DND-41 (cell line): Measurements from ENCODE around the gene COPS9.

Source experiments
- ATAC-seq: fragments of 200-7000 bp; cut with Tn5 transposase; 3 replicates; pipeline ENCODE4 v1.9.1; 2021; ENCODE audit warnings: low read depth; ENCODE audit not compliant: insufficient read depth
- DNase-seq: peaks from one replicate; pipeline ENCODE4 v3.0.0-alpha.2; 2020
- H2AFZ ChIP-seq: 2 replicates; pipeline ENCODE4 v1.6.0; 2012; ENCODE audit warnings: low read depth, low read length
- H3K27ac ChIP-seq: 2 replicates; pipeline ENCODE4 v1.5.1; 2012; ENCODE audit warnings: low read length, inconsistent platforms
- H3K27me3 ChIP-seq: fragments of 200-600 bp; sonication (generic); 2 replicates; pipeline ENCODE4 v1.6.0; 2012; ENCODE audit warnings: low read length, mild to moderate bottlenecking, inconsistent platforms; ENCODE audit not compliant: insufficient read depth, poor library complexity
- H3K36me3 ChIP-seq: 2 replicates; pipeline ENCODE4 v1.5.1; 2012; ENCODE audit warnings: low read length, inconsistent platforms; ENCODE audit not compliant: insufficient read depth
- H3K4me1 ChIP-seq: 2 replicates; pipeline ENCODE4 v1.5.1; 2012; ENCODE audit warnings: mild to moderate bottlenecking, low read length; ENCODE audit not compliant: insufficient read depth
- H3K4me2 ChIP-seq: 2 replicates; pipeline ENCODE4 v1.6.0; 2012; ENCODE audit warnings: mild to moderate bottlenecking, moderate library complexity, low read length, inconsistent platforms; ENCODE audit not compliant: insufficient read depth
- H3K4me3 ChIP-seq, 2 experiments: fragments of 200-600 bp in 1 of 2; shearing (Covaris generic) in 1 of 2; 2 replicates each; pipeline ENCODE4 v1.5.1; 2012 to 2016; ENCODE audit warnings: inconsistent platforms in 2 of 2, low read length in 2 of 2, mild to moderate bottlenecking in 2 of 2, low read depth in 1 of 2, moderate library complexity in 1 of 2
- H3K79me2 ChIP-seq: 2 replicates; pipeline ENCODE4 v1.6.0; 2012; ENCODE audit warnings: low read length, inconsistent platforms; ENCODE audit not compliant: insufficient read depth
- H3K9ac ChIP-seq: 2 replicates; pipeline ENCODE4 v1.6.0; 2012; ENCODE audit warnings: low read depth, mild to moderate bottlenecking, inconsistent platforms, low read length, moderate library complexity
- H3K9me3 ChIP-seq: 2 replicates; pipeline ENCODE4 v1.5.1; 2012; ENCODE audit warnings: low read length, moderate library complexity, mild to moderate bottlenecking, inconsistent platforms; ENCODE audit not compliant: insufficient read depth, severe bottlenecking
- H4K20me1 ChIP-seq: 2 replicates; pipeline ENCODE4 v1.6.0; 2012; ENCODE audit warnings: low read length; ENCODE audit not compliant: insufficient read depth
- EZH2 ChIP-seq: IDR thresholded peaks from 3 replicates; pipeline ENCODE4 v1.6.1; 2012; ENCODE audit warnings: borderline replicate concordance, low read depth, mild to moderate bottlenecking, moderate library complexity, low read length, inconsistent platforms; ENCODE audit not compliant: severe bottlenecking
- TF ChIP-seq, protein P1 (sequence below): IDR thresholded peaks from 2 replicates; pipeline ENCODE4 v1.5.1; 2012; ENCODE audit warnings: borderline replicate concordance, low read length, moderate library complexity, mild to moderate bottlenecking; ENCODE audit not compliant: poor library complexity, severe bottlenecking; ENCODE audit errors: extremely low read depth

The COPS9 gene

DNA sequence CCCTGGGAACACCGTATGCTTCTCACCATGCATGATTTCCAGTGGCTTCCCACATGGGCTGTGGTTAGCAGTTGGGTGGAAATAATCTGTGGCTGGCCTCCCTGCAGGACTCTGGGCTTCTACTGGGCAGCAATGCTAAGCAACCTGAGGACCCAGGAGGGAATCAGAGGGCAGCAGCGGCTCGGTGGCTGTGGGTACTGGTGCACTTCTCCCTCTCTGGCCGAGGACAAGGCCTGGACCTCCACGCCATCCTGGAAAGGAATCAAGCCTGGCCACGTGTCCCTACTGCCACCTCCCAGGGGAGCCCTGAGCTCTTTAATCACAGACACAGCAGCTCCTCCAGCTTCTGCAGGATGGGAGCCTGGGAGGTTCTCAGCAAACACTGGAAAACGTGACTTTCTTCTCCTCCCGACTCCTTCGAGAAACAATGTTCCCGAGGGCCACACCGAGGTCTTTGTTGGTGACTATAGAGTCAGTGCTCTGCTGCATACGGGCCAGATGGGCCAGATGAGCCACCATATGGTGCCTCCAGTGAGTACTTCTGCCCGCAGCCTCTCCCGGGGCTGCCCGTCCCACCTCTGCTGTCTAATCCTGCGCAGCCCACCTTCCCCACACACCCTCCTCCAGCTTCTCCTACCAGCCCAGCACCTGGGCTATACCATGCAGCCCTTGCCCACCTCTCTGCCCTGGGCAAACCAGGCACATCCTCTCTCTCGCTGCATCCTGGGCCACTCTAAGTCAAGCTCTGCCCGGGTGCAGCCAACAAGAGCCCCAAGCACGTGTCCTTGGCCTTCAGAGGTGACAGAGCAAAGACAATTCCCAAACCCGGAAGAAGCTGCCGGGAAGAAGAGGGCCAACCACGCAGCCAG, 47.1 kb upstream of the COPS9 start:
- Histone ChIP-seq H3K4me2 (no peak overlapping the region), H3K79me2 (no peaks in the 10 kb centered on the region), H2AFZ (no peak overlapping the region), H3K4me1 (no peaks in the 10 kb centered on the region), H3K9ac (no peak overlapping the region), H4K20me1 (no peaks in the 10 kb centered on the region; the same call in 1 of the 2 replicates), H3K27ac (no peak overlapping the region), H3K27me3 (peaks cover 20% of the 10 kb centered on the region), H3K9me3 (peaks cover 3% of the 10 kb centered on the region), H3K36me3 (no peaks in the 10 kb centered on the region), H3K4me3 (no peak overlapping the region)
- no peak for DNase-seq
- TF ChIP-seq EZH2: no peak
- TF ChIP-seq, protein P1, sequence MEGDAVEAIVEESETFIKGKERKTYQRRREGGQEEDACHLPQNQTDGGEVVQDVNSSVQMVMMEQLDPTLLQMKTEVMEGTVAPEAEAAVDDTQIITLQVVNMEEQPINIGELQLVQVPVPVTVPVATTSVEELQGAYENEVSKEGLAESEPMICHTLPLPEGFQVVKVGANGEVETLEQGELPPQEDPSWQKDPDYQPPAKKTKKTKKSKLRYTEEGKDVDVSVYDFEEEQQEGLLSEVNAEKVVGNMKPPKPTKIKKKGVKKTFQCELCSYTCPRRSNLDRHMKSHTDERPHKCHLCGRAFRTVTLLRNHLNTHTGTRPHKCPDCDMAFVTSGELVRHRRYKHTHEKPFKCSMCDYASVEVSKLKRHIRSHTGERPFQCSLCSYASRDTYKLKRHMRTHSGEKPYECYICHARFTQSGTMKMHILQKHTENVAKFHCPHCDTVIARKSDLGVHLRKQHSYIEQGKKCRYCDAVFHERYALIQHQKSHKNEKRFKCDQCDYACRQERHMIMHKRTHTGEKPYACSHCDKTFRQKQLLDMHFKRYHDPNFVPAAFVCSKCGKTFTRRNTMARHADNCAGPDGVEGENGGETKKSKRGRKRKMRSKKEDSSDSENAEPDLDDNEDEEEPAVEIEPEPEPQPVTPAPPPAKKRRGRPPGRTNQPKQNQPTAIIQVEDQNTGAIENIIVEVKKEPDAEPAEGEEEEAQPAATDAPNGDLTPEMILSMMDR: no peak
- ATAC-seq: no peak

DNA sequence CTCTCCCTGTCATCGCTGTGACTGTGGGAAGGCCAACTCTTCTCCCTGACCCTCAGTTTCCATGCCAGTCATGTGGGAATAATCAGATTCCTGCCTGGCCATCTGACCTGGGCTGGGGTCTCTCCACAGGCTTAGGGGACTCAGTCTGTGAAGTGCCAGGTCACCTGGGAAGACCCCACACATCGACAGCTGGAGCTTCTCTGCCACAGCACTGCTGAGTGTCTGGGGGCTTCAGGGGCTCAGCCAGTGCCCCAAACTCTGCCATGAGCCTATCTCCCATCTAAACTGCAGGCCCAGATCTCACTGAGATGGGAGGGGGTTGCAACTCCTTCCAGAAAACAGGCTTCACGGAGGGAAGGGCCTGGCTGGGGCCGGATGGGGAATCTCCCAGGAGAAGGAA, 46.4 kb upstream of the COPS9 start:
- Histone ChIP-seq H3K27me3 (peaks cover 16% of the 10 kb centered on the region), H3K4me2 (no peak overlapping the region), H4K20me1 (no peaks in the 10 kb centered on the region; the same call in 1 of the 2 replicates), H3K79me2 (no peaks in the 10 kb centered on the region), H3K27ac (no peak overlapping the region), H3K9ac (no peak overlapping the region), H3K4me1 (no peaks in the 10 kb centered on the region), H3K36me3 (no peaks in the 10 kb centered on the region), H3K4me3 (no peak overlapping the region), H2AFZ (no peak overlapping the region), H3K9me3 (peaks cover 2% of the 10 kb centered on the region)
- no peak for TF ChIP-seq EZH2
- TF ChIP-seq, protein P1: no peak
- ATAC-seq (no peak), DNase-seq (no peak)

DNA sequence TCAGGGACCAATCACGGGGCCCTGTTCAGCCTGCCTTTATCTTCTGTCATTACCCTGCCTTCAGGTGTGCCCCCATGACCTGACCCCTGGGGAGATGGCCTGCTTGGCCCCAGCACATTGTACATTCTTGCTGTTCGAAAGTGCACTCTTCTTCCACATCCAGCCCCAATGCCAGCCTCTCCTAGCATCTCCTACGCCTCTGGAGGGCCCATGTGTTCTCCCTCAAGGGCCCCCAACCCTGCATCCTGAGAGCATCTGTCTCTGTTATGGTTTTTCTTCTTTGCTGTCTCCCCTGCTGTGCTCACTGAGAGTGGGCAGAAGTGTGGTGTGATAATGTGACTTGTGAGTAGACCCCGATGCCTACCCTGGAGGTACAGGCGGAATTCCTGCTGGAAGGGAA, 45.9 kb upstream of the COPS9 start:
- Histone ChIP-seq H3K27me3 (peaks cover 16% of the 10 kb centered on the region), H3K79me2 (no peaks in the 10 kb centered on the region), H3K4me1 (no peaks in the 10 kb centered on the region), H3K9ac (no peak overlapping the region), H3K4me3 (no peak overlapping the region), H3K4me2 (no peak overlapping the region), H3K27ac (no peak overlapping the region), H2AFZ (no peak overlapping the region), H3K36me3 (no peaks in the 10 kb centered on the region), H4K20me1 (no peaks in the 10 kb centered on the region; the same call in 1 of the 2 replicates), H3K9me3 (no peaks in the 10 kb centered on the region)
- no peak for ATAC-seq
- TF ChIP-seq, protein P1: no peak
- no peak for TF ChIP-seq EZH2
- DNase-seq: no peak
